ENCODE measurements around the gene RFPL3.
"Not testable (repeated sequence)": the region's sequence is repeated elsewhere in the genome, so short reads cannot be mapped to it uniquely, and the experiment has no call there.

Gene RFPL3

GRCh38 chr22:32331236-32331917 lies 26.3 kb upstream of the RFPL3 start:
- DNase-seq = no peak

- DNase-seq = no peak
Measured at GRCh38 chr22:32331918-32332725, 25.5 kb upstream of the RFPL3 start.

- DNase-seq = no peak
Measured at GRCh38 chr22:32333141-32333768, 24.4 kb upstream of the RFPL3 start.

DNA sequence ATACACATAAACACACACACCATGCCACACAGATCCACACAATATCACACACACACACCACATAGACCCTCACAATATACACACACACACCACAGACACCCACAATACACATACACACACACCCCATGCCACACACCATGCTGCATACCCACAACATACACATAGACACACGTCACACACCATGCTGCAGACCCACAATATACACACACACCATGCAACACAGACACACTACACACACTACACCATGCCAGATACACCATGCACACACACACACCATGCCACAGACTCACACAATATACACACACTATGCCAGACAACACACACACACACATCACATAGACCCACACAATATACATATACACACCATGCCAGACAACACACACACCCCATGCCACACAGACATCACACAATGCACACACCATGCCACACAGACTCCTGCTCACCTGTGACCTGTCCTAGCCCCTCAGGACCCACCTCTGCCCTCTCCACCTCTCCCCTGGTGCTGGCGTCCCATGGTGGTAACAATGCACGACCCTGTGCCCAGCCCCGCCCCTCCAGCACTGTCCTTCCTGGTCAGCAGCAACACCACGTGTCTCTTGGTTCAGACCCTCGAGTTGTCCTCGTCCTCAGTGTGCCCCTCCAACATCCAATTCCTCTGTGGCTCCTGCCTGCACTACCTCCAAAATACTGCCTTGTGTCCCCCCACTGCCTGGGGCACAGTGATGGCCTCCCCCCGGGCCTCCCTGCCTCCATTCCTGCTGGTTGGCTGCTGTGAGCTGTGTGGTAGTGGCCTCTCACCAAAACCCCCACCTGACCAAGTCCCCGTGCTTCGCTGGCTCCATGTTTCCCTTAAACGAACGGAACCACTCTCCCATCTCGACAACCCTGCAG lies 23.7 kb upstream of the RFPL3 start:
- DNase-seq = no peak

GRCh38 chr22:32334660-32335365 lies 22.9 kb upstream of the RFPL3 start:
- no peak for DNase-seq

GRCh38 chr22:32335471-32335870 lies 22.2 kb upstream of the RFPL3 start:
- DNase-seq = no peak

GRCh38 chr22:32336121-32336603 lies 21.5 kb upstream of the RFPL3 start:
- DNase-seq = no peak

- no peak for DNase-seq
Measured at GRCh38 chr22:32336771-32337424, 20.8 kb upstream of the RFPL3 start.

DNA sequence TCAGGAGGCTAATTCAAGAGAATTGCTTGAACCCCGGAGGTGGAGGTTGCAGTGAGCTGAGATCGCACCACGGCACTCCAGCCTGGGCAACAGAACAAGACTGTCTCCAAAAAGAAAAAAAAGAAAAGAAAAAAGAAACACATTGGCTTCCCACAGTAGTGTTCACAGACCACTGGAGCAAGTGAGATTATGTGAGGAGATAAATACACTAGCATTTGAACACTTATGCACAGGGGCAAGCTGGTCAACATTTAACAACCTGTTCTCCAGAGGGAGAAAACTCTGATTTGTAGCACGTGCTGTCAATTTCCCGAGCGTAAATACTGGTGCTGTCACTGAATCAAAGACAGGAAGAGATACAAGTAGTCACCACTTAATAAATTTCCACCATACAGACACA lies 20.2 kb upstream of the RFPL3 start:
- DNase-seq = not testable (repeated sequence)

DNA sequence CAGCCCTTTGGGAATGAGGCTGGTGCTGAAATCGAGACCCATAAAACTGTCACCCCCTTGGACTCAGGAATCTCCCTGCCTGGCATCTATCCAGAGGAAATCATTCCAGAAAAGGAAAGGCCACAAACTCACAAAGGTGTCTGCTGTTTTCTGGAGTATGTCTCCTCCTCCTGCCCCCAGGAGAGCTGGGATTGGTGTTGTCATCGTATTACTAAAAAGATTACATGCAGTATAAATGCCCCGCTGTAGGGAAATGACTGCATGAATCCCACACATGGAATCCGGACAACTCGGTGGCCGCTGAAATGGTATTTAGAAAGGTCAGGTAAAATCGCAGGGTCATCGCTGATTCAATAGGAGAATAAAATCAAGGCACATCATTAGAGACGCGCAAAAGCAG lies 18.9 kb upstream of the RFPL3 start:
- DNase-seq = no peak

DNA sequence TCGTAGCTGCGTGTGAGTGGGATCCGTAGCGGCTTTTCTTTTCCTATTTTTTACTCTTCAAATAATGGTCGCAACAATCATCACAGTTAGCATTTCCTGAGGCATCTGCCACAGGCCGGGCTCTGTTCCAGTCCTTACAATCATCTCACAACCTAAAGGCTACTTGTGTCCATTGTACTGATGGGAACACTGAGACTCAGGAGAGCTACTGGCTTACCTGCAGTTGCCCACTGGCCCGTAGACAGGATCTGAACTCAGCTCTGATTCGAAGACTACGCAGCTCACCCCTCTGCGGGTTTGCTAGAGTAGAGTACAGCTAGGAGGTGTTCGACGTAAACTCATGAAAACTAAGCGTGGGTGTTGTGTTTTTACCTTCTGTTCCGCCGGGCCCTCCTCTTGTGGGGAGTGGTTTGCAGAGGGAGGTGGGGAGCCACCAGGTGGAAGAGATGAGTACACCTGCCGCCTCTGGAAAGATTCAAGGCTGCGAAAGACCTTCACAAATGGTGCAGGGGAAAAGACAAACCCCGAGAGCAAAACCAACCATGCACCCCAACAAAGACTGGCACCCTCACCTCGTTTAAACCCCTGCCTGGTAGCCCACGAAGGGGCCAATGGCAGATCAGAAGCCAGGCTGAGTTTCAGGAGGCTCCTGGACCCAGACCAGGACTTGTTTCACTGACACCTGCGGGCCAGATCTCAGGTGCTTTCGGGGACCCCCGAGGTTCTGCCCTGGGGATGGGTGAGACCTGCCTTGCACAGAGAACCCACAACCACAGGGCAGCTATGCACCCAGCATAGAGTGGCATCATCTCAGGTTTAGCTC lies 18.3 kb upstream of the RFPL3 start:
- DNase-seq = no peak

DNA sequence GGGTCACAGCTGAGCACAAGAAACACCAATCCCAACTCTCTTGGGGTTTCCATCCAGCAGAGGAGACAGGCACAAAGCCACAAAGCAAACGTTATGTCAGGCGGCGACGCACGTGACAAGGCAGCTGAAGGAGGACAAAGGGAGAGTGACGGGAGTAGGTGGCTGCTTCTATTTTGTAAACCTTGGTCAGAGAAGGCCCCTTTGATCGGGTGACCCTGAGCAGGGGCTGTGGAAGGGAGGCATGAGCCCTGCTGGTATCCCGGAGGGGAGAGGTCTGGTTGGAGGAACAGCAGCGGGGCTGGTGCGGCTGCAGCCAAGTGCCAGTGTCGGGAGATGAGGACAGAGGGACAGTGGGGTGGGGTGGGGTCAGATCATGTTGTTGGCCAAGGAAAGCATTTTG lies 17.3 kb upstream of the RFPL3 start:
- DNase-seq = no peak

- DNase-seq = no peak
Measured at GRCh38 chr22:32341122-32341740, 16.4 kb upstream of the RFPL3 start.

DNA sequence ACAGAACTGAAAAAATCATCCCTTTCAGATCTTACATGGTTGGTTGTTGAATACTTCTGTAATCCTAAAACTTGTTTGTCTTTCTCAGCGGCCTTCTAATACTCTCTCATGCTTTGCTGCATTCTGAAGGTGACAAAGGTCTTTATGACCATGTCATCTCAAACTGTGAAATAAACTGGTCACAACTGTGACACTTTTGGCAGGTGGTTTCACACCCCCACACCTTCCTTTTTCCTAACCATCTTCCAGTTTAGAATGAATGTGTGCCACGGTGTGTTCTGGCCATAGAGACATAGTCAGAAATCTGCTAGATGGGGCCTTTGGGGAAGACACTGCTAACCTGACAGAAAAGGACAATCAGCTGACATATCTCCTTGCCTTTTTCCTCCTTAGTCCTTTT lies 14.7 kb upstream of the RFPL3 start:
- no peak for DNase-seq

GRCh38 chr22:32343941-32344340 lies 13.7 kb upstream of the RFPL3 start:
- no peak for DNase-seq

DNA sequence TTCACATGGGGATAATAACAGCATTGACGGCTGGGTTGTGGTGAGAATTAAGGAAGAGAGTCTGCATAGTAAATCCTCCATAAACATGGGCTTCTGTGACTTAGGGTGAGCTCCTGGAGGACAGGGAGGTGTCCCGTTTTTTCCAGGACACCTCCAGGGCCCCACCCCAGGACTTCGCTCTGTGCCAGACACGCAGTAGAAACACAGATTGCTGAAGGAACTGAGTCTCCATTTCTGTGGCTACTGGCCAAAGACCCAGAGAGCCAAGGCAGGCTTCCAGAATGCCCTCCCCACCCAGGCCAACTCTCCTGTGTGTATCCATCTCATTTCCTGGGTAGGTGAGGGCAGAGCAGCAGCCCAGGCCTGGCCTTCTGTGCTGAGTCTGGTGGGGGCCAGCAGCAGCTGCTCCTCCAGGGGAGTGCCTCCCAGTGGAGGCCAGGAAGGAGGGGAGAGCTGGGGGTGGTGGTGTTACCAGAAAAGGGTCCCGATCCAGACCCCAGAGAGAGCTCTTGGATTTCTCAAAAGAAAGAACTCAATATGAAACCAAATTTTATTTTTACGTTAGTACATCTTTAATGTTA lies 9.5 kb upstream of the RFPL3 start:
- no peak for DNase-seq

GRCh38 chr22:32351875-32352274 lies 5.8 kb upstream of the RFPL3 start:
- not testable (repeated sequence) for DNase-seq

- no peak for DNase-seq
Measured at GRCh38 chr22:32352681-32353080, 5.0 kb upstream of the RFPL3 start.

- no peak for DNase-seq
Measured at GRCh38 chr22:32353292-32353691, 4.4 kb upstream of the RFPL3 start.

DNA sequence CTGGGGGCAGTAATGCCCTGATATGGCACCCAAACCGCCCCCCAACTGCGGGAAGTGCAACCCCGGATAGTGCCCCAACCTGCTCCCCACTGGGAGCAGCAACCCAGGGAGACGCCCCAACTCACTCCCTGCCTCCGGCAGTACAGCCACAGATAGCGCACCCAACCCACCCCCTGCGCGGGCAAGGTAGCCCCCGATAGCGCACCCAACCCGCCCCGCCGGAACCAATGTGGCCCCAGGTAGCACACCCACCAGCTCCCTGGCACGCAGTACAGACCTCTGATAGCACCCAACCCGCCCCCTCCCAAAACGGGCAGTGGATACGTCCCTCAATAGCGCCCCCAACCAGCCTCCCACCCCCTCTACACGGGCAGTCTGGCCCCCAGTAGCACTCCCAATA lies 3.8 kb upstream of the RFPL3 start:
- DNase-seq = no peak
